ENCODE results near the gene TYRP1.

- TF ChIP-seq CTCF (IDR thresholded peaks at IDR 0.05) (no peak), POLR2A (IDR thresholded peaks at IDR 0.05) (no peak)
Observed at GRCh38 chr9:12703996-12704395, 10.8 kb downstream of the TYRP1 start.

All from esophagus squamous epithelium (tissue), 4 donors.